H1 (cell line): ENCODE data around the gene RNF31. TPM values are rescaled to one million over a fixed set of nuclear protein-coding genes. Genes with fewer than 3 reads are reported as not detected.

Experiments used
- CTCF ChIA-PET: fragments of 300-600 bp; sonication (Branson Sonifier 250); formaldehyde crosslinking; loops from one replicate; lab custom pipeline; 2021; ENCODE audit not compliant: partially characterized antibody; lab: Charles Lee
- POLR2A ChIA-PET: fragments of 300-600 bp; sonication (Branson Sonifier 250); formaldehyde crosslinking; loops from one replicate; lab custom pipeline; 2021; ENCODE audit warnings: inconsistent platforms; ENCODE audit not compliant: partially characterized antibody; lab: Charles Lee
- DNase-seq, 2 experiments: peaks; one replicate each; pipeline versions ENCODE4 v3.0.0 to v3.0.0-alpha.2; 2010 to 2022; ENCODE audit warnings: low spot score in 2 of 2, low read depth in 1 of 2, mixed read lengths in 1 of 2
- FAIRE-seq: peaks from 2 replicates; lab custom pipeline; 2011; peaks lifted over from hg19 to GRCh38; lab: Jason Lieb, UNC
- H2AFZ ChIP-seq: 2 replicates; pipeline ENCODE4 v1.8.1; 2012; ENCODE audit warnings: low read length, inconsistent platforms
- H2AK5ac ChIP-seq: 2 replicates; pipeline ENCODE4 v1.6.1; 2013; ENCODE audit warnings: low read depth, low read length
- H2BK120ac ChIP-seq: replicated peaks from 2 replicates; pipeline ENCODE3; 2013; ENCODE audit warnings: low read depth, low read length, inconsistent platforms
- H2BK12ac ChIP-seq: 2 replicates; pipeline ENCODE4 v1.6.1; 2013; ENCODE audit warnings: low read depth, low read length
- H2BK15ac ChIP-seq: 2 replicates; pipeline ENCODE4 v1.6.1; 2013; ENCODE audit warnings: low read length
- H2BK20ac ChIP-seq: 2 replicates; pipeline ENCODE4 v1.6.1; 2013; ENCODE audit warnings: low read length
- H2BK5ac ChIP-seq: 2 replicates; pipeline ENCODE4 v1.6.1; 2013; ENCODE audit warnings: low read depth, low read length
- H3K14ac ChIP-seq: 2 replicates; pipeline ENCODE4 v1.6.1; 2013; ENCODE audit warnings: inconsistent platforms; ENCODE audit not compliant: insufficient read length
- H3K18ac ChIP-seq: 2 replicates; pipeline ENCODE4 v1.6.1; 2013; ENCODE audit warnings: low read length; ENCODE audit errors: extremely low read depth
- H3K23ac ChIP-seq: 2 replicates; pipeline ENCODE4 v1.6.1; 2013; ENCODE audit warnings: inconsistent platforms; ENCODE audit not compliant: insufficient read length
- H3K23me2 ChIP-seq: 2 replicates; pipeline ENCODE4 v1.6.1; 2013; ENCODE audit warnings: low read depth, low read length
- H3K27ac ChIP-seq: 2 replicates; pipeline ENCODE4 v1.6.1; 2011; ENCODE audit warnings: low read depth, low read length, inconsistent platforms
- H3K27me3 ChIP-seq, 4 experiments: replicated peaks in 1 of 4; 1 replicate in 1 of 4; 2 replicates in 3 of 4; pipeline versions ENCODE4 v1.6.1 to v1.8.1; 2011 to 2013; ENCODE audit warnings: low read length in 3 of 4, mild to moderate bottlenecking in 3 of 4, inconsistent platforms in 2 of 4, mixed read lengths in 2 of 4, moderate library complexity in 1 of 4; ENCODE audit not compliant: control insufficient read depth in 3 of 4, insufficient read depth in 3 of 4; ENCODE audit errors: extremely low read depth in 1 of 4
- H3K36me3 ChIP-seq, 4 experiments: 2 replicates each; pipeline versions ENCODE4 v1.6.1 to v1.8.1; 2011 to 2013; ENCODE audit warnings: mild to moderate bottlenecking in 4 of 4, low read length in 3 of 4, moderate library complexity in 2 of 4, control low read depth in 1 of 4, inconsistent platforms in 1 of 4; ENCODE audit not compliant: insufficient read depth in 4 of 4, control insufficient read depth in 2 of 4
- H3K4ac ChIP-seq: replicated peaks from 2 replicates; pipeline ENCODE3; 2013; ENCODE audit warnings: low read length, low read depth, mixed read lengths, inconsistent platforms; ENCODE audit not compliant: insufficient read length
- H3K4me1 ChIP-seq, 4 experiments: replicated peaks in 1 of 4; 1 replicate in 1 of 4; 2 replicates in 3 of 4; pipeline versions ENCODE4 v1.6.1 to v1.8.1; 2011 to 2013; ENCODE audit warnings: low read length in 3 of 4, inconsistent platforms in 2 of 4, mixed read lengths in 1 of 4; ENCODE audit not compliant: insufficient read depth in 4 of 4, control insufficient read depth in 3 of 4
- H3K4me2 ChIP-seq, 2 experiments: 2 replicates each; pipeline versions ENCODE4 v1.6.1 to v1.8.1; 2011 to 2013; ENCODE audit warnings: low read depth in 2 of 2, low read length in 2 of 2, control low read depth in 1 of 2, inconsistent platforms in 1 of 2, mild to moderate bottlenecking in 1 of 2; ENCODE audit not compliant: insufficient read depth in 1 of 2
- H3K4me3 ChIP-seq, 4 experiments: fragments of 200-600, 300-600 bp in 1 of 4; sonication (generic), shearing (Covaris generic), sonication (Bioruptor Twin) in 1 of 4; 2 replicates each; pipeline versions ENCODE4 v1.5.1 to v1.8.1; 2011 to 2016; ENCODE audit warnings: low read length in 4 of 4, low read depth in 3 of 4, control low read depth in 2 of 4, inconsistent platforms in 2 of 4, mild to moderate bottlenecking in 2 of 4, mixed read lengths in 1 of 4, moderate library complexity in 1 of 4; ENCODE audit not compliant: insufficient read depth in 2 of 4; ENCODE audit errors: extremely low read depth in 1 of 4
- H3K56ac ChIP-seq: replicated peaks from 2 replicates; pipeline ENCODE3; 2013; ENCODE audit warnings: low read depth, mild to moderate bottlenecking, mixed read lengths, low read length, inconsistent platforms; ENCODE audit not compliant: insufficient read length
- H3K79me1 ChIP-seq: 2 replicates; pipeline ENCODE4 v1.6.1; 2013; ENCODE audit warnings: low read depth, low read length, control low read depth
- H3K79me2 ChIP-seq, 2 experiments: 2 replicates each; pipeline versions ENCODE4 v1.6.1 to v1.8.1; 2012 to 2013; ENCODE audit warnings: low read length in 2 of 2, mild to moderate bottlenecking in 2 of 2, inconsistent platforms in 1 of 2; ENCODE audit not compliant: insufficient read depth in 2 of 2, control insufficient read depth in 1 of 2
- H3K9ac ChIP-seq, 4 experiments: replicated peaks in 1 of 4; 1 replicate in 1 of 4; 2 replicates in 3 of 4; pipeline versions ENCODE4 v1.6.1 to v1.8.1; 2011 to 2013; ENCODE audit warnings: low read depth in 3 of 4, low read length in 3 of 4, control low read depth in 2 of 4, mild to moderate bottlenecking in 2 of 4, moderate library complexity in 2 of 4, inconsistent platforms in 1 of 4; ENCODE audit errors: extremely low read depth in 1 of 4
- H3K9me3 ChIP-seq, 2 experiments: 2 replicates each; pipeline versions ENCODE4 v1.6.1 to v1.8.1; 2012 to 2013; ENCODE audit warnings: mild to moderate bottlenecking in 2 of 2, moderate library complexity in 2 of 2, control low read depth in 1 of 2, inconsistent platforms in 1 of 2, low read depth in 1 of 2, low read length in 1 of 2, mixed read lengths in 1 of 2; ENCODE audit not compliant: insufficient read depth in 2 of 2
- H4K20me1 ChIP-seq, 2 experiments: replicated peaks in 1 of 2; 2 replicates each; pipeline versions ENCODE3 to v1.8.1; 2011 to 2013; ENCODE audit warnings: inconsistent platforms in 2 of 2, low read length in 2 of 2, mild to moderate bottlenecking in 1 of 2; ENCODE audit not compliant: insufficient read depth in 2 of 2, control insufficient read depth in 1 of 2
- H4K5ac ChIP-seq: 2 replicates; pipeline ENCODE4 v1.6.1; 2013; ENCODE audit warnings: low read length, low read depth, mixed read lengths, inconsistent platforms; ENCODE audit not compliant: insufficient read length
- H4K8ac ChIP-seq: 2 replicates; pipeline ENCODE4 v1.8.0; 2013; ENCODE audit warnings: mild to moderate bottlenecking, moderate library complexity, low read length, inconsistent platforms; ENCODE audit not compliant: insufficient read depth; ENCODE audit errors: extremely low read depth
- H4K91ac ChIP-seq: replicated peaks from 2 replicates; pipeline ENCODE3; 2013; ENCODE audit warnings: low read length, mixed read lengths, inconsistent platforms; ENCODE audit not compliant: insufficient read length
- ATF2 ChIP-seq: IDR thresholded peaks from 2 replicates; pipeline ENCODE4 v1.6.1; 2012; ENCODE audit warnings: low read length, inconsistent platforms
- BCL11A ChIP-seq, 2 experiments: IDR thresholded peaks; one replicate each; pipeline ENCODE4 v1.6.1; 2011; ENCODE audit warnings: low read depth in 2 of 2, low read length in 2 of 2, mild to moderate bottlenecking in 2 of 2
- CTBP2 ChIP-seq: IDR thresholded peaks from 2 replicates; pipeline ENCODE4 v1.7.0; 2011; ENCODE audit warnings: borderline replicate concordance, mild to moderate bottlenecking, moderate library complexity, mixed read lengths, low read length; ENCODE audit not compliant: insufficient read depth, insufficient read length
- FOSL1 ChIP-seq: IDR thresholded peaks from 2 replicates; pipeline ENCODE4 v1.6.1; 2011; ENCODE audit warnings: mild to moderate bottlenecking, low read depth, low read length, moderate library complexity; ENCODE audit not compliant: insufficient read depth
- KDM5A ChIP-seq: fragments of 200-600 bp; IDR thresholded peaks from 2 replicates; pipeline ENCODE4 v1.7.1; 2012; ENCODE audit warnings: mild to moderate bottlenecking, low read length, inconsistent platforms, mixed read lengths
- RFX5 ChIP-seq: IDR thresholded peaks from 2 replicates; pipeline ENCODE4 v1.6.1; 2011; ENCODE audit warnings: low read depth, low read length, improper control_type of control experiment, borderline replicate concordance
- SIN3A ChIP-seq, 2 experiments: IDR thresholded peaks in 1 of 2; conservative IDR thresholded peaks in 1 of 2; 2 replicates each; pipeline ENCODE4 v1.6.1; 2011 to 2012; ENCODE audit warnings: low read length in 2 of 2, improper control_type of control experiment in 1 of 2, low read depth in 1 of 2, mild to moderate bottlenecking in 1 of 2
- TAF1 ChIP-seq: IDR thresholded peaks from 2 replicates; pipeline ENCODE4 v1.6.1; 2011; ENCODE audit warnings: mild to moderate bottlenecking, low read depth, low read length
- TAF7 ChIP-seq: optimal IDR thresholded peaks from 2 replicates; pipeline ENCODE3; 2011; ENCODE audit warnings: low read depth, mild to moderate bottlenecking, inconsistent platforms, low read length, moderate library complexity, borderline replicate concordance
- TCF12 ChIP-seq: IDR thresholded peaks from 2 replicates; pipeline ENCODE4 v1.6.1; 2011; ENCODE audit warnings: low read depth, mild to moderate bottlenecking, low read length
- TEAD4 ChIP-seq: IDR thresholded peaks from 2 replicates; pipeline ENCODE4 v1.6.1; 2012; ENCODE audit warnings: low read depth, low read length, inconsistent platforms, mixed read lengths
- ZNF274 ChIP-seq: IDR thresholded peaks from 2 replicates; pipeline ENCODE4 v1.7.0; 2012; ENCODE audit warnings: low read length, borderline replicate concordance; ENCODE audit errors: extremely low read depth
- WGBS, 2 experiments: shearing (Covaris generic) in 1 of 2; methylation state at CpG; one replicate each; pipeline versions ENCODE4 v1.1.6 to v1.1.7; 2013 to 2015; ENCODE audit warnings: low lambda C conversion rate in 2 of 2, mixed read lengths in 2 of 2, inconsistent platforms in 1 of 2, low coverage in 1 of 2, missing lambda C conversion rate in 1 of 2; ENCODE audit not compliant: insufficient replicate concordance in 2 of 2, insufficient coverage in 1 of 2, insufficient read length in 1 of 2; ENCODE audit errors: extremely low coverage in 1 of 2, missing lambda C conversion rate in 1 of 2; 5-methylcytosine and 5-hydroxymethylcytosine counted together
- polyA plus RNA-seq, 7 experiments: library from polyadenylated mRNA; depleted of rRNA in 3 of 7; stranded (reverse) in 5 of 7; unstranded in 2 of 7; fragments of >200 nt in 5 of 7; fragments of 200-250 nt in 2 of 7; gene quantifications; 1 replicate in 5 of 7; 2 replicates in 1 of 7; 4 replicates in 1 of 7; pipeline versions ENCODE4 v1.2.1 to v1.2.3, GENCODE V29; 2011 to 2013; ENCODE audit warnings: missing spikeins in 2 of 7, mixed read lengths in 2 of 7
- total RNA-seq: library from RNA; stranded (reverse); fragmentation: NEBNext Ultra II Directional; extraction: Animal tissue kit (Norgen Biotek cat#: 25700); gene quantifications from 2 replicates; pipeline ENCODE4 v1.2.1, GENCODE V29; 2021

RNF31 gene
- total and polyA plus RNA-seq, 2 of the 8 experiments (the other 6 are each of a cell fraction or from before 2014, with no cell fraction given), result 17.5 to 72.0 TPM

GRCh38 chr14:24150061-24150460, 2.8 kb downstream of the RNF31 start:
- ChIA-PET POLR2A (interaction anchor here (0.8 to 9.6 kb wide), 13 partner anchors 9 to 92 kb away, joined by 3 to 86 read pairs (median 5); partner anchors contain the start of genes DCAF11, EMC9, IRF9 and NRL), CTCF (interaction anchor here (0.7 to 3.4 kb wide), 6 partner anchors 8 to 92 kb away, joined by 3 to 26 read pairs (median 4); partner anchors contain the start of genes EMC9, IRF9 and PSME1)
- H2BK12ac ChIP-seq, result no peak overlapping the region
- no peaks in the 10 kb centered on the region for H3K9me3 ChIP-seq
- H3K79me2 ChIP-seq, result peaks cover 0 to 28% of the 10 kb centered on the region in 2 experiments; a peak in 3 of 4 replicates
- H4K8ac ChIP-seq, result no peak overlapping the region
- H4K91ac ChIP-seq, result no peak overlapping the region
- no peaks in the 10 kb centered on the region for H3K27me3 ChIP-seq
- no peak overlapping the region for H3K56ac ChIP-seq
- H3K4me2 ChIP-seq, result no peak overlapping the region
- H2AK5ac ChIP-seq, result no peak overlapping the region
- H4K20me1 ChIP-seq, result peaks cover 0 to 22% of the 10 kb centered on the region in 2 experiments
- 90% methylated on average over 9 of the region's 9 CpGs; no CpG with 5 or more reads in 1 of the 2 experiments for WGBS, 2 experiments
- H3K18ac ChIP-seq, result no peak overlapping the region
- H2BK20ac ChIP-seq, result no peak overlapping the region
- no peak overlapping the region for H3K14ac ChIP-seq
- H3K27ac ChIP-seq, result no peak overlapping the region
- H2AFZ ChIP-seq, result no peak overlapping the region
- no peak overlapping the region for H3K4me3 ChIP-seq
- H3K23ac ChIP-seq, result no peak overlapping the region
- peaks cover 11% of the 10 kb centered on the region; the same call in 1 of the 2 replicates for H3K79me1 ChIP-seq
- H4K5ac ChIP-seq, result no peak overlapping the region
- FAIRE-seq (no peak), DNase-seq (no peak)
- no peak overlapping the region for H2BK120ac ChIP-seq
- no peak overlapping the region for H3K4ac ChIP-seq
- H2BK5ac ChIP-seq, result no peak overlapping the region
- H3K23me2 ChIP-seq, result peaks cover 10% of the 10 kb centered on the region
- H3K36me3 ChIP-seq, result peaks cover 17 to 37% (median 35%) of the 10 kb centered on the region in 4 experiments
- no peak overlapping the region for H3K9ac ChIP-seq
- H2BK15ac ChIP-seq, result no peak overlapping the region
- peaks cover 0 to 10% (median 7%) of the 10 kb centered on the region in 4 experiments; a peak in 5 of 7 replicates for H3K4me1 ChIP-seq
- TF ChIP-seq ATF2 (no peak), ZNF274 (no peak), TEAD4 (no peak), BCL11A (IDR thresholded peaks at IDR 0.05; ENCODE audit: low read depth in 2 of 2, low read length in 2 of 2) (no peak), TAF1 (no peak), RFX5 (no peak), KDM5A (no peak), SIN3A (conservative IDR thresholded peaks at IDR 0.05 in 1 of 2, IDR thresholded peaks at IDR 0.05 in 1 of 2; ENCODE audit: low read depth in 1 of 2, low read length in 2 of 2) (no peak), TCF12 (no peak), FOSL1 (no peak), TAF7 (no peak), CTBP2 (no peak)
